WERI-Rb-1 (cell line): ENCODE data around the gene KCND2.

Experiments
- DNase-seq: peaks from one replicate; pipeline ENCODE4 v3.0.0-alpha.2; 2020
- H3K27ac ChIP-seq: fragments of 250-450 bp; sonication (Bioruptor Pico); 2 replicates; pipeline ENCODE4 v1.5.1; 2020; ENCODE audit warnings: mild to moderate bottlenecking, moderate library complexity
- H3K27me3 ChIP-seq: fragments of 250-450 bp; sonication (Bioruptor Pico); 2 replicates; pipeline ENCODE4 v1.5.1; 2021; ENCODE audit warnings: mild to moderate bottlenecking, low read depth, moderate library complexity; ENCODE audit not compliant: insufficient read depth, severe bottlenecking
- H3K36me3 ChIP-seq: fragments of 250-450 bp; sonication (Bioruptor Pico); 2 replicates; pipeline ENCODE4 v1.5.1; 2020; ENCODE audit warnings: mild to moderate bottlenecking, moderate library complexity
- H3K4me3 ChIP-seq: 2 replicates; pipeline ENCODE4 v1.5.1; 2011; ENCODE audit warnings: low read depth, mild to moderate bottlenecking, control low read depth, low read length
- H3K9me3 ChIP-seq: fragments of 250-450 bp; sonication (Bioruptor Pico); 2 replicates; pipeline ENCODE4 v1.5.1; 2021; ENCODE audit warnings: mild to moderate bottlenecking, moderate library complexity; ENCODE audit not compliant: severe bottlenecking
- TF ChIP-seq, protein P1 (sequence below): IDR thresholded peaks from 2 replicates; pipeline ENCODE4 v1.5.1; 2011; ENCODE audit warnings: low read depth, mild to moderate bottlenecking, control low read depth, inconsistent platforms, low read length

KCND2 gene

DNA sequence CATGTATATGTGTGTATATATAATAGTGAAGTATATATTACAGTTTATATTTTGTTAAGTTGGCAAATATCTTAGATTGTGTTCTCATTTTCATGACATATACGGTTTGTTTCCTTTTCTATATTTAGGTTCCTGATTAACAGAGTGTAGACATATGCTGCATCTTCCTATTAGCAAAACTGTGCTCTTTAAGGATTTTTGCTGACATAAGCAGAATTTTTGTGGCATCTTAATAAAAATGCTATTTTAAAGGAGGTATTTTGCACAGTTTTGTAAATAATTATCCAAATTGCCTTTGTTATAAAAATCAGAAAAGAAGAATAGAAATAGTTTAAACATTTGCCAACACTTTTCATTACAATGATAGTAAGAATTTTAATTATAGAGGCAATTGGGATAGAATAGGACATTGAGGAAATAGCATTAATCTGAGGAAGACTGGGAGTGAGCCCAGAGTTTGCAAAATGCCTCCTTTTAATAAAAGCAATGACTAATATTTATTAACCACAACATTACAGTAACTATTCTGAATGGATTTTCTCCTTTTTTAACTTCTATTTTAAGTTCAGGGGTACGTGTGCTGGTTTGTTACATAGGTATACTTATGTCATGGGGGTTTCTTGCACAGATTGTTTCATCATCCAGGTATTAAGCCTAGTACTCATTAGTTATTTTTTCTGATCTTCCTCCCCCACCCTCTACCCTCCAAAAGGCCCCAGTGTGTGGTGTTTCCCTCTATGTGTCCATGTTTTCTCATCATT is 38.2 kb downstream of the KCND2 start:
- no peak overlapping the region for H3K4me3 ChIP-seq
- DNase-seq: no peak
- TF ChIP-seq, protein P1, sequence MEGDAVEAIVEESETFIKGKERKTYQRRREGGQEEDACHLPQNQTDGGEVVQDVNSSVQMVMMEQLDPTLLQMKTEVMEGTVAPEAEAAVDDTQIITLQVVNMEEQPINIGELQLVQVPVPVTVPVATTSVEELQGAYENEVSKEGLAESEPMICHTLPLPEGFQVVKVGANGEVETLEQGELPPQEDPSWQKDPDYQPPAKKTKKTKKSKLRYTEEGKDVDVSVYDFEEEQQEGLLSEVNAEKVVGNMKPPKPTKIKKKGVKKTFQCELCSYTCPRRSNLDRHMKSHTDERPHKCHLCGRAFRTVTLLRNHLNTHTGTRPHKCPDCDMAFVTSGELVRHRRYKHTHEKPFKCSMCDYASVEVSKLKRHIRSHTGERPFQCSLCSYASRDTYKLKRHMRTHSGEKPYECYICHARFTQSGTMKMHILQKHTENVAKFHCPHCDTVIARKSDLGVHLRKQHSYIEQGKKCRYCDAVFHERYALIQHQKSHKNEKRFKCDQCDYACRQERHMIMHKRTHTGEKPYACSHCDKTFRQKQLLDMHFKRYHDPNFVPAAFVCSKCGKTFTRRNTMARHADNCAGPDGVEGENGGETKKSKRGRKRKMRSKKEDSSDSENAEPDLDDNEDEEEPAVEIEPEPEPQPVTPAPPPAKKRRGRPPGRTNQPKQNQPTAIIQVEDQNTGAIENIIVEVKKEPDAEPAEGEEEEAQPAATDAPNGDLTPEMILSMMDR: no peak
- no peaks in the 10 kb centered on the region for H3K9me3 ChIP-seq
- no peaks in the 10 kb centered on the region for H3K36me3 ChIP-seq
- no peak overlapping the region for H3K27ac ChIP-seq
- no peaks in the 10 kb centered on the region for H3K27me3 ChIP-seq

DNA sequence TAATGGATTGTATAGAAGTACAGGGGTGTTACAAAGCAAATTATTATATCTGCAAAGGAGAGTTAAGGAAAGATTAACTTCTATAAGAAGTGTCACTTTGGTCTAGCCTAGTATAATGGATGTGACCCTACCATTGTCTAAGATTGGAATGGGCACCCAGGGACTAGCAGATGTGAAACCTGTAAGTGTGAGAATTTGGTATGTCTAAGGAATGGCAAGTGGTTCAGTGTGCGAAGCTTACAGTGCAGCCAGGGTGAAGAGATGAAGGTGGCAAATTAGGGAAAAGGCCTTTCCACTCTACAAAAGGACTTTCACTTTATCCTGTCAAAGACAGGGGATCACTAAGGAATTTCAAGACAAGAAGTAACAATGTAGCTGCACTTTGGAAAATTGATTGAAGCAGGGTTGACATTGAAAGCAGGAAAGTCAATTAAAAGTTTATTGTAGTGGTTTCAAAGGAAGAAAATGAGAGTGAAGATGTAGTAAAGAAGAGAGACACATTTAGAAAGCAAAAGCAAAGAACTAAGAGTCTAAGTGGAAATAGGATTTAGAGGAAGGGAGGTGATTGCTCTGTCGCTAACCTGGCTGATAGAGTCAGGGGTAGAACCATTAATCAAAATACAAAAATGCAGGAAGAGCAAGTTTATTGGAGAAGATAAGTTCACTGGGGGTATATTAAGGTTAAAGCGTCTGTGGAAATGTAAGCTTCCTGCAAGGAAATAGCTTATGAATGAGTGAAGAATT is 47.4 kb downstream of the KCND2 start:
- no peak overlapping the region for H3K4me3 ChIP-seq
- H3K27me3 ChIP-seq: no peaks in the 10 kb centered on the region
- TF ChIP-seq, protein P1: no peak
- DNase-seq: no peak
- no peaks in the 10 kb centered on the region for H3K36me3 ChIP-seq
- H3K27ac ChIP-seq: no peak overlapping the region
- H3K9me3 ChIP-seq: no peaks in the 10 kb centered on the region

DNA sequence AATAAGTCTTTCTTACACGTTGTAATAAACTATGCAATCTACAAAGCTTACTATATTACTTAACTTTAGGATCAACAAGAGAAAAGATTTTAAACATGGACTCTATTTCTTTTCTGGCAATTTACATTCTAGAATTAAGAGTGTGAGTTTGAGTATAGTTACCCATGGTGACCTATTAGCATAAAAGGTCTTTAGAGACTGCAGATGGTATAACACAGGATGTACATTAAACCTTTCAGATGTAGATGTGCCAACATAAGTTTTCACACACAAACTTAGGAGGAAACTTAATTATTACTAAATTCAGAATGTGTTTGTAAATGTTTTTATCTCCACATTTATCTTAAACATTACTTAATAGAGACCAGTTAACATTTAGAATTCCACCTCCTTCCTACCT is 54.1 kb downstream of the KCND2 start:
- Histone ChIP-seq H3K9me3 (no peaks in the 10 kb centered on the region), H3K27me3 (no peaks in the 10 kb centered on the region), H3K36me3 (no peaks in the 10 kb centered on the region), H3K4me3 (no peak overlapping the region), H3K27ac (no peak overlapping the region)
- DNase-seq: no peak
- TF ChIP-seq, protein P1: no peak

DNA sequence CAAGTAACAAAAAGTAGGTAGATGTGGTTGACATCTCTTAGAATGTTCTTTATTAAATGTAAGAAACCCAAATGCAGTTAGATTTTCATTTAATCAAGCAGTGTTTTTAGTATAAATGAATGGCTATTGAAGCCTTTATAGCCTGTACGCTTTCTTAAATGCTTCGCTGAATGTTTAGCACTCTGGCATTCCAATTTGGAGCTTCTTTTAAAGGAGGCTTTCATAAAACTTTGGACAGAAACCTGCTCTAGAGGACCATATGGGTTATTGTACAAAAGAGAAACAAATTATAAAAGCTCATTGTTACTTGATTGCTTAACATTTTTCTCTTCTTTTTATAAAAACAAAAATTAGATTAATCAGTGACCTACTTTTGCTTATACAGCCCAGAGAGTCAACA is 59.5 kb downstream of the KCND2 start:
- H3K36me3 ChIP-seq: no peaks in the 10 kb centered on the region
- TF ChIP-seq, protein P1: no peak
- H3K27me3 ChIP-seq: no peaks in the 10 kb centered on the region
- no peak overlapping the region for H3K4me3 ChIP-seq
- no peak overlapping the region for H3K27ac ChIP-seq
- no peaks in the 10 kb centered on the region for H3K9me3 ChIP-seq
- no peak for DNase-seq

DNA sequence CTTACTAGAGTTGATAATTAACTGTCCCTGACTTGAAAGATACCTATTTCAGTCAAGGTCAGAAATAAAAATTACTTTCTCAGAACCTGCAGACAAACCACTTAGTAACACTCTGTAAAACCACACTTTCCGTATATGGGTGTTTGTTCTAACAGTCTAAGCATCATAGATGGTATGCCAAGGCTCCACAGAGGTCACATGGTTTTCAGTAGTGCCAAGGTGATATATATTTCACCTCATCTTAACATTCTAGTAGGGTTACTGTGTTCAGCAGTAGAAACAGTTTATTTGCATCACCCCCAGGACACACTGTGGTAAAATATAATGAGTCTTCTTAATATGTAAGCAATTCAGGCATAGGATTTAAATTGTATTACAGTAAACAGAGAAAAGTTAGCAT is 61.5 kb downstream of the KCND2 start:
- H3K4me3 ChIP-seq: no peak overlapping the region
- H3K27me3 ChIP-seq: no peaks in the 10 kb centered on the region
- DNase-seq: no peak
- no peaks in the 10 kb centered on the region for H3K9me3 ChIP-seq
- TF ChIP-seq, protein P1: no peak
- no peak overlapping the region for H3K27ac ChIP-seq
- H3K36me3 ChIP-seq: no peaks in the 10 kb centered on the region
